Pancreas (tissue), 10 donors: ENCODE data around the gene SHROOM1. TPM values are rescaled to one million over a fixed set of nuclear protein-coding genes. Genes with fewer than 3 reads are reported as not detected.

Source experiments
- ATAC-seq, 4 donors: fragments of 200-7000 bp; cut with Tn5 transposase; one replicate each; pipeline versions ENCODE4 v1.8.0 to v1.9.1; 2020; ENCODE audit warnings: mild to moderate bottlenecking in 4 of 4, moderate library complexity in 4 of 4
- DNase-seq, 6 donors: peaks; one replicate each; pipeline ENCODE4 v3.0.0-alpha.2; 2020
- FAIRE-seq: peaks from 2 replicates; lab custom pipeline; 2012; peaks lifted over from hg19 to GRCh38; lab: Jason Lieb, UNC
- H3K27ac ChIP-seq, 4 donors: fragments of 200-600 bp; sonication (generic); 1 replicate in 3 of 4; 2 replicates in 1 of 4; pipeline versions ENCODE4 v1.5.0 to v1.8.0; 2020
- H3K27me3 ChIP-seq, 4 donors: fragments of 200-600 bp; one replicate each; pipeline ENCODE4 v1.8.0; 2021
- H3K36me3 ChIP-seq, 3 donors: fragments of 200-600 bp; sonication (generic) in 1 of 3; one replicate each; pipeline versions ENCODE4 v1.5.0 to v1.8.0; 2020 to 2021
- H3K4me1 ChIP-seq, 3 donors: fragments of 200-600 bp; one replicate each; pipeline ENCODE4 v1.8.0; 2021
- H3K4me3 ChIP-seq, 4 donors: fragments of 200-600 bp; sonication (generic) in 2 of 4; one replicate each; pipeline versions ENCODE4 v1.5.0 to v1.8.0; 2020 to 2021
- H3K9me3 ChIP-seq, 4 donors: fragments of 200-600 bp; one replicate each; pipeline ENCODE4 v1.8.0; 2021
- CTCF ChIP-seq, 4 donors: fragments of 200-600 bp; sonication (generic) in 3 of 4; IDR thresholded peaks; one replicate each; pipeline versions ENCODE4 v1.5.0 to v1.8.0; 2021; ENCODE audit warnings: antibody characterized with exemption in 4 of 4
- WGBS, 2 donors: extraction: QIAGEN DNeasy Blood & Tissue Kit; methylation state at CpG; one replicate each; pipeline ENCODE4 v1.1.7; 2013; 5-methylcytosine and 5-hydroxymethylcytosine counted together
- intact Hi-C, 3 donors: fragments of 100-400 bp; cut with DNase I; formaldehyde crosslinking; loops; one replicate each; pipeline versions ENCODE4 v1.11.1 to v1.14.2; 2022
- polyA plus RNA-seq, 2 donors: library from polyadenylated mRNA; stranded (reverse); fragments of 200-250 nt; gene quantifications; one replicate each; pipeline ENCODE4 v1.2.3, GENCODE V29; 2013
- total RNA-seq, 6 donors: library from RNA; stranded (reverse); fragmentation: NEBNext Ultra II Directional in 4 of 6; extraction: Animal tissue kit (Norgen Biotek cat#: 25700) in 4 of 6; gene quantifications; one replicate each; pipeline versions ENCODE4 v1.2.1 to v1.2.4, GENCODE V29; 2021 to 2023
- donor health status: healthy with polysubstance abuse.
- donor health status: DM: no; HTN: no; CAD: no; lungs with moderate emphysema.
- donor health status: DM: no; HTN: no; CAD: no.
- donor health status: control.
- donor health status: control.
- donor health status: Bipolar disorder and iron deficiency.
- donor health status: DM: yes; HTN: yes; CAD: no.
- donor health status: DM: no; HTN: no; CAD: no.
- donor health status: DM: no; HTN: no; CAD: no.
- donor health status: DM: yes; HTN: yes; CAD: no.

Gene SHROOM1
- total and polyA plus RNA-seq, 8 donors: 10.7 to 62.0 (median 12.1) TPM

- ATAC-seq (peak; percentile 46 to 67 (median 58)), DNase-seq (no peak), FAIRE-seq (no peak)
- 9 to 12% methylated on average over 3 of the region's 3 CpGs for WGBS, 2 donors
- Histone ChIP-seq H3K4me1 (peaks cover 0 to 23% (median 20%) of the 10 kb centered on the region in 3 donors), H3K36me3 (no peaks in the 10 kb centered on the region), H3K27ac (peak overlapping the region in 3 of 4 donors; percentile 0 to 57 (median 0)), H3K27me3 (no peaks in the 10 kb centered on the region), H3K9me3 (no peaks in the 10 kb centered on the region), H3K4me3 (no peak overlapping the region)
- intact Hi-C loops: no loop called here
- TF ChIP-seq CTCF (IDR thresholded peaks at IDR 0.05): no peak
Observed at GRCh38 chr5:132854301-132854700, 23.9 kb upstream of the SHROOM1 start.

GRCh38 chr5:132853790-132854189, 23.3 kb upstream of the SHROOM1 start:
- TF ChIP-seq CTCF (IDR thresholded peaks at IDR 0.05): no peak
- DNase-seq: no peak
- intact Hi-C loops: no loop called here
- ATAC-seq: peak; percentile 19 to 33 (median 30)
- H3K27ac ChIP-seq: peak overlapping the region in 3 of 4 donors; percentile 0 to 57 (median 0)
- H3K4me3 ChIP-seq: no peak overlapping the region
- H3K36me3 ChIP-seq: no peaks in the 10 kb centered on the region
- peaks cover 0 to 23% (median 20%) of the 10 kb centered on the region in 3 donors for H3K4me1 ChIP-seq
- H3K27me3 ChIP-seq: no peaks in the 10 kb centered on the region
- 23 to 26% methylated on average over 1 of the region's 1 CpG for WGBS, 2 donors
- FAIRE-seq: peak; percentile 39
- no peaks in the 10 kb centered on the region for H3K9me3 ChIP-seq

- ATAC-seq (peak; percentile 81 to 93 (median 92)), DNase-seq (no peak), FAIRE-seq (no peak)
- no peaks in the 10 kb centered on the region for H3K36me3 ChIP-seq
- intact Hi-C loops: no loop called here
- H3K9me3 ChIP-seq: no peaks in the 10 kb centered on the region
- H3K27ac ChIP-seq: peak overlapping the region in 3 of 4 donors; percentile 0 to 57 (median 0)
- H3K4me1 ChIP-seq: peaks cover 0 to 23% (median 20%) of the 10 kb centered on the region in 3 donors
- no peak for TF ChIP-seq CTCF (IDR thresholded peaks at IDR 0.05)
- no peak overlapping the region for H3K4me3 ChIP-seq
- H3K27me3 ChIP-seq: no peaks in the 10 kb centered on the region
- WGBS, 2 donors: 53 to 69% methylated on average over 3 of the region's 3 CpGs
Observed at GRCh38 chr5:132853323-132853722, 22.9 kb upstream of the SHROOM1 start.

- Histone ChIP-seq H3K36me3 (no peaks in the 10 kb centered on the region), H3K4me1 (peaks cover 0 to 23% (median 20%) of the 10 kb centered on the region in 3 donors), H3K9me3 (no peaks in the 10 kb centered on the region), H3K27me3 (no peaks in the 10 kb centered on the region), H3K27ac (peak overlapping the region in 3 of 4 donors; percentile 7 to 64 (median 19)), H3K4me3 (no peak overlapping the region)
- TF ChIP-seq CTCF (IDR thresholded peaks at IDR 0.05): no peak
- FAIRE-seq: no peak
- 57 to 62% methylated on average over 2 of the region's 2 CpGs for WGBS, 2 donors
- no peak for ATAC-seq
- DNase-seq: no peak
- intact Hi-C loops: no loop called here
Observed at GRCh38 chr5:132850066-132850465, 19.6 kb upstream of the SHROOM1 start.

- H3K4me1 ChIP-seq: peaks cover 0 to 18% (median 17%) of the 10 kb centered on the region in 3 donors
- intact Hi-C loops: no loop called here
- no peak for TF ChIP-seq CTCF (IDR thresholded peaks at IDR 0.05)
- H3K36me3 ChIP-seq: no peaks in the 10 kb centered on the region
- ATAC-seq (peak; percentile 19 to 32 (median 30)), FAIRE-seq (no peak), DNase-seq (no peak)
- H3K9me3 ChIP-seq: no peaks in the 10 kb centered on the region
- peak overlapping the region in 2 of 4 donors; percentile 19 to 64 for H3K27ac ChIP-seq
- WGBS, 2 donors: 14 to 17% methylated on average over 1 of the region's 1 CpG
- no peaks in the 10 kb centered on the region for H3K27me3 ChIP-seq
- no peak overlapping the region for H3K4me3 ChIP-seq
Observed at GRCh38 chr5:132849347-132849746, 18.9 kb upstream of the SHROOM1 start.
